Measurements from ENCODE around the gene PKHD1.

DNA sequence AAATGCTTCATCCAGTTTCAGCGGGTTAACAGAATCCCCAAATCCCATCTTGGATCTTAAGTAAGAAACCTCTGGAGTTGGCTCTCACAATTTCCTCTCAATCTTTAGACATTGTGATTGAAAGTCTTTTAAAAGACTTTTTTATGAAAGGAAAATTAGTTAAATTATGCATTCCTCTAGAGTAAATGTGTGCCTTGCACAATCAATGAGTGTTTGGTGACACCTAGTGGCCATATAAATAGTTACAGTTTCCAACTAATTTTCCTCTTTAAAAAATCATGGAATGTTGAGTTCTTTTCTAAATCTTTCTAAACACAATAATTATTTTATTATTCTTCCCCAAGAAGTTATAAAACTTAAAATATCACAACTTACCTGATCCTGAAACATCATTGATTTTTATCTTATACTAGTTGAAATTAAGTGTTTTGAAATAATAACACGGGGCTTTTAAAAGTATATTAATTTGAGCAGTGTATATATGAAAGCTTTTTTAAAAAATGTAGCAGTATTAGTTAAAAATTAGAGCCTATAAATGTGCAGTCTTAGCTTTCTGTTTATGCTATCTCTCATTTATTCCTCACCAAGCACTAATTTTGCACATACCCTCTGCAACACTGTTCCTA, 66.4 kb downstream of the PKHD1 start:
- TF ChIP-seq SP1 (IDR thresholded peaks at IDR 0.05) (no peak), FOXA1 (IDR thresholded peaks at IDR 0.05) (no peak), ZNF384 (IDR thresholded peaks at IDR 0.05) (no peak), ELF4 (IDR thresholded peaks at IDR 0.05) (no peak), SUZ12 (IDR thresholded peaks at IDR 0.05) (no peak), HDGF (IDR thresholded peaks at IDR 0.05; ENCODE audit: borderline replicate concordance) (no peak), TARDBP (IDR thresholded peaks at IDR 0.05) (no peak), FOXK2 (IDR thresholded peaks at IDR 0.05) (no peak)
- TF ChIP-seq, protein P1, sequence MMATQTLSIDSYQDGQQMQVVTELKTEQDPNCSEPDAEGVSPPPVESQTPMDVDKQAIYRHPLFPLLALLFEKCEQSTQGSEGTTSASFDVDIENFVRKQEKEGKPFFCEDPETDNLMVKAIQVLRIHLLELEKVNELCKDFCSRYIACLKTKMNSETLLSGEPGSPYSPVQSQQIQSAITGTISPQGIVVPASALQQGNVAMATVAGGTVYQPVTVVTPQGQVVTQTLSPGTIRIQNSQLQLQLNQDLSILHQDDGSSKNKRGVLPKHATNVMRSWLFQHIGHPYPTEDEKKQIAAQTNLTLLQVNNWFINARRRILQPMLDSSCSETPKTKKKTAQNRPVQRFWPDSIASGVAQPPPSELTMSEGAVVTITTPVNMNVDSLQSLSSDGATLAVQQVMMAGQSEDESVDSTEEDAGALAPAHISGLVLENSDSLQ (IDR thresholded peaks at IDR 0.05), result no peak
